Measurements from ENCODE around the gene SLC2A10. TPM values are rescaled to one million over a fixed set of nuclear protein-coding genes. Genes with fewer than 3 reads are reported as not detected.

SLC2A10 gene
- total RNA-seq, 1 experiment from 2014 or later, result 0.05 TPM

- no peak overlapping the region for H3K4me3 ChIP-seq (replicated peaks in 1 of 2; ENCODE audit: low read depth in 1 of 2, low read length in 2 of 2)
- no peak for TF ChIP-seq EZH2phosphoT487 (IDR thresholded peaks at IDR 0.05; ENCODE audit: borderline replicate concordance)
- no peak for TF ChIP-seq ZNF274 (IDR thresholded peaks at IDR 0.05; ENCODE audit: low read depth, low read length)
- TF ChIP-seq EGR1 (IDR thresholded peaks at IDR 0.05; ENCODE audit: low read depth), result no peak
- TF ChIP-seq, protein P1, sequence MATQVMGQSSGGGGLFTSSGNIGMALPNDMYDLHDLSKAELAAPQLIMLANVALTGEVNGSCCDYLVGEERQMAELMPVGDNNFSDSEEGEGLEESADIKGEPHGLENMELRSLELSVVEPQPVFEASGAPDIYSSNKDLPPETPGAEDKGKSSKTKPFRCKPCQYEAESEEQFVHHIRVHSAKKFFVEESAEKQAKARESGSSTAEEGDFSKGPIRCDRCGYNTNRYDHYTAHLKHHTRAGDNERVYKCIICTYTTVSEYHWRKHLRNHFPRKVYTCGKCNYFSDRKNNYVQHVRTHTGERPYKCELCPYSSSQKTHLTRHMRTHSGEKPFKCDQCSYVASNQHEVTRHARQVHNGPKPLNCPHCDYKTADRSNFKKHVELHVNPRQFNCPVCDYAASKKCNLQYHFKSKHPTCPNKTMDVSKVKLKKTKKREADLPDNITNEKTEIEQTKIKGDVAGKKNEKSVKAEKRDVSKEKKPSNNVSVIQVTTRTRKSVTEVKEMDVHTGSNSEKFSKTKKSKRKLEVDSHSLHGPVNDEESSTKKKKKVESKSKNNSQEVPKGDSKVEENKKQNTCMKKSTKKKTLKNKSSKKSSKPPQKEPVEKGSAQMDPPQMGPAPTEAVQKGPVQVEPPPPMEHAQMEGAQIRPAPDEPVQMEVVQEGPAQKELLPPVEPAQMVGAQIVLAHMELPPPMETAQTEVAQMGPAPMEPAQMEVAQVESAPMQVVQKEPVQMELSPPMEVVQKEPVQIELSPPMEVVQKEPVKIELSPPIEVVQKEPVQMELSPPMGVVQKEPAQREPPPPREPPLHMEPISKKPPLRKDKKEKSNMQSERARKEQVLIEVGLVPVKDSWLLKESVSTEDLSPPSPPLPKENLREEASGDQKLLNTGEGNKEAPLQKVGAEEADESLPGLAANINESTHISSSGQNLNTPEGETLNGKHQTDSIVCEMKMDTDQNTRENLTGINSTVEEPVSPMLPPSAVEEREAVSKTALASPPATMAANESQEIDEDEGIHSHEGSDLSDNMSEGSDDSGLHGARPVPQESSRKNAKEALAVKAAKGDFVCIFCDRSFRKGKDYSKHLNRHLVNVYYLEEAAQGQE (IDR thresholded peaks at IDR 0.05; ENCODE audit: low read depth), result no peak
- TF ChIP-seq CEBPB (IDR thresholded peaks at IDR 0.05; ENCODE audit: low read depth), result no peak
- H3K4me1 ChIP-seq (ENCODE audit: control insufficient read depth in 1 of 2, insufficient read depth in 2 of 2, low read length in 2 of 2), result peaks cover 4 to 18% of the 10 kb centered on the region in 2 experiments; a peak in 2 of 4 replicates
- intact Hi-C loops (cut with micrococcal nuclease), result no loop called here
- no TSS peak for BruUV-seq (replicated peaks)
- H4K20me1 ChIP-seq (ENCODE audit: insufficient read depth), result no peaks in the 10 kb centered on the region
- H3K9me2 ChIP-seq (ENCODE audit: insufficient read depth), result no peaks in the 10 kb centered on the region
- DNase-seq (ENCODE audit: low read depth, low spot score), result no peak
- no peak for ATAC-seq
- no peaks in the 10 kb centered on the region for H3K36me3 ChIP-seq (ENCODE audit: control insufficient read depth in 1 of 2, insufficient read depth in 2 of 2, low read length in 2 of 2)
- no peak overlapping the region for H3K9ac ChIP-seq (ENCODE audit: low read length)
- peaks cover 9% of the 10 kb centered on the region; the same call in 1 of the 2 replicates for H3K27me3 ChIP-seq (ENCODE audit: insufficient read depth, low read length)
- POLR2A ChIA-PET, result no interaction called here
- RAD21 ChIA-PET (ENCODE audit: low non-redundant PET in 1 of 2, low total read pairs in 2 of 2, uncharacterized antibody in 2 of 2, unreplicated experiment in 2 of 2), result no interaction called here
- no peak overlapping the region for H2AFZ ChIP-seq (ENCODE audit: low read depth, low read length, poor library complexity, severe bottlenecking)
- H3K27ac ChIP-seq (ENCODE audit: low read depth, low read length), result no peak overlapping the region
- H3K4me2 ChIP-seq (ENCODE audit: low read length), result no peak overlapping the region; the same call in 1 of the 2 replicates
- H3K79me2 ChIP-seq (ENCODE audit: insufficient read depth, low read length), result no peaks in the 10 kb centered on the region
- CTCF ChIA-PET, result no interaction called here
- H3K9me3 ChIP-seq (ENCODE audit: control insufficient read depth in 1 of 2, insufficient read depth in 1 of 2, low read depth in 1 of 2, low read length in 2 of 2), result no peaks in the 10 kb centered on the region
Observed at GRCh38 chr20:46770330-46771194, 61.1 kb downstream of the SLC2A10 start.
